ENCODE data around the gene ATP5MC2.
"Not testable (repeated sequence)": the region's sequence is repeated elsewhere in the genome, so short reads cannot be mapped to it uniquely, and the experiment has no call there.

Gene ATP5MC2

GRCh38 chr12:53675701-53676607 is at the start of gene ATP5MC2:
ATP5MC2 (minus strand) TSS chr12:53676083; CDS start chr12:53672614, 3,469 bp downstream.
- DNase-seq (ENCODE audit: low read depth): peak; percentile 94

DNA sequence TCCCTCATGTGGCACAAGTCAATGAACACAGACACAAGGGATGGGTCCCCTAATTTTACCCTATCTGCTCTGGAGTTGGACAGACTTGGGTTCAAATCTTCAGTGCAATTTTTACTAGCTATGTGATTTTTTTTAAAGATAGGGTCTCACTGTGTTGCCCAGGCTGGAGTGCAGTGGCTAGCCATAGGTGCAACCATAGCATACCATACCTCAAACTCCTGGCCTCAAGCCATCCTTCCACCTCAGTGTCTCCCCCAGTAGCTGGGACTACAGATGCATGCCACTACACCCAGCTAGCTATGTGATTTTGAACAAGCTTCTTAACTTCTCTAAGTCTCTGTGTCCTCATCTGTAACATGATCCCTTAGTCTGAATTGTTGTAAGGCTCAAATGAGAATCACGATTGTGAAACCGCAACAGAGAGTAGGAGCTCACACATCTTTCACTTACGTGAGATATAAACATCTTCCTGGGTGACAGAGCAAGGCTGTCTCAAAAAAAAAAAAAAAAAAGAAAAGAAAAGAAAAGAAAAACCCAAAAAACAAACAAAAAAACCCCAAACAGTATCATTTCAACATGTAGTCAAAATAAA is 46.7 kb upstream of the ATP5MC2 start:
- DNase-seq (ENCODE audit: low read depth): no peak

GRCh38 chr12:53720946-53721345 is 45.1 kb upstream of the ATP5MC2 start:
- no peak for DNase-seq (ENCODE audit: low read depth)

- no peak for DNase-seq (ENCODE audit: low read depth)
Measured at GRCh38 chr12:53719649-53720048, 43.8 kb upstream of the ATP5MC2 start.

GRCh38 chr12:53718567-53718966 is 42.7 kb upstream of the ATP5MC2 start:
- not testable (repeated sequence) for DNase-seq (ENCODE audit: low read depth)

GRCh38 chr12:53717319-53717718 is 41.4 kb upstream of the ATP5MC2 start:
- DNase-seq (ENCODE audit: low read depth): no peak

DNA sequence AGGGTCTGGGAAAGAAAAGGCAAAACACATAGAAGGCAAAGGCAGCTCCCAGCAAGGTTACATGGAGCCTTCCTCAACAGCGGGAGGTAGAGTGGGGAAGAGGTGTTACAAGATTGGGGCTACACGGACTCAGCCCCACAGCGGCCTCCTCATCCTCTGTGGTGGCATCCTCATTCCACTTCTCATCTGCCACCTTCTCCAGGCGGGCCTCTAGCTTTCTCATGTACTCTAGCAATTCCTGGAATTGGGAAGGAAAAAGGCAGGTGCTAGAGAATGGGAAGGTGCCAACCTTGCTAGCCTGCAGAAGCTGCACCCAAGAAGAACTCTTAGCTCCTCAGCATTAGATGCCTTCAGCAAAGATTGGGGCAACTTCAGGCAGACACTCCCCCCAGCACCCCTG is 38.1 kb upstream of the ATP5MC2 start:
- DNase-seq (ENCODE audit: low read depth): no peak

- DNase-seq (ENCODE audit: low read depth): no peak
Measured at GRCh38 chr12:53713516-53713915, 37.6 kb upstream of the ATP5MC2 start.

- DNase-seq (ENCODE audit: low read depth): no peak
Measured at GRCh38 chr12:53712059-53712643, 36.3 kb upstream of the ATP5MC2 start.

DNA sequence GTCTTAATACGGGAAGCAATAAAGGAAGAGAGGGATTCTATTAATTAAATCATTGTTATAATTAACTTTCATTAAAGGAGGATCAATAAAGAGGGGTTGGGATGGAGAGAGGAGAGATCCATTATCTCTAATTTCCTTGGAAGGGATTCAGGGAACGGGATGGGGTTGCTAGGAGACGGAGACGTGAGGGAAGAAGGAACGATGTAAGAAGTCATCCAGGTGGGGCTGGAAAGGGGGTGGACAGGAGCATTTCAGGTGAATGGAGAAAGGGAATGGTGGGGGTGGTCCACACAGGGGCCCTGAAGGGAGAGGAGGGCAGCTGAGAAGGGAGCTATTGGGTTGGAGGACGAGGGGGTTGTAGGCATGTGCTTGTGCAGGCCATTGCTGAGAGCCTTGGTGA is 34.2 kb upstream of the ATP5MC2 start:
- DNase-seq (ENCODE audit: low read depth): no peak

DNA sequence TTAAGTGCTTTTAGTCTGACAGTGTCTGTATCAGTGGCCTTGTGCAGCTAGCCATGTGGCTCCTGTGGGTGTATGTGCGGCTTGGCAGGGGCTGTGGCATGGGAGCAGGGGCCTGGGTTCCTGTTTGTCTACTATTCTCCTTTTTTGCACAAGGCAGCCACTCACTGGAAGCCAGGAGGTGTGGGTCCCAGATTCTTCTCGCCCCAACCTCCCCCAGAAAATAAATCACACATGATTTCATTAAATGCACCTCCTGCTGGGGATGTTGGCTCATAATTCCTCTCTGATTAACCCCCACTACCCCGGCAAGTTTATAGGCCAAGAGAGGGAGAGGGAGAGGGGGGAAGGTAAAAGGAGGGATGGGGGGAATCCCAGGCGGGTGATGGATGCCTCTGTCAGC is 33.8 kb upstream of the ATP5MC2 start:
- no peak for DNase-seq (ENCODE audit: low read depth)

- DNase-seq (ENCODE audit: low read depth): no peak
Measured at GRCh38 chr12:53706080-53706479, 30.2 kb upstream of the ATP5MC2 start.

- no peak for DNase-seq (ENCODE audit: low read depth)
Measured at GRCh38 chr12:53703756-53704155, 27.9 kb upstream of the ATP5MC2 start.

DNA sequence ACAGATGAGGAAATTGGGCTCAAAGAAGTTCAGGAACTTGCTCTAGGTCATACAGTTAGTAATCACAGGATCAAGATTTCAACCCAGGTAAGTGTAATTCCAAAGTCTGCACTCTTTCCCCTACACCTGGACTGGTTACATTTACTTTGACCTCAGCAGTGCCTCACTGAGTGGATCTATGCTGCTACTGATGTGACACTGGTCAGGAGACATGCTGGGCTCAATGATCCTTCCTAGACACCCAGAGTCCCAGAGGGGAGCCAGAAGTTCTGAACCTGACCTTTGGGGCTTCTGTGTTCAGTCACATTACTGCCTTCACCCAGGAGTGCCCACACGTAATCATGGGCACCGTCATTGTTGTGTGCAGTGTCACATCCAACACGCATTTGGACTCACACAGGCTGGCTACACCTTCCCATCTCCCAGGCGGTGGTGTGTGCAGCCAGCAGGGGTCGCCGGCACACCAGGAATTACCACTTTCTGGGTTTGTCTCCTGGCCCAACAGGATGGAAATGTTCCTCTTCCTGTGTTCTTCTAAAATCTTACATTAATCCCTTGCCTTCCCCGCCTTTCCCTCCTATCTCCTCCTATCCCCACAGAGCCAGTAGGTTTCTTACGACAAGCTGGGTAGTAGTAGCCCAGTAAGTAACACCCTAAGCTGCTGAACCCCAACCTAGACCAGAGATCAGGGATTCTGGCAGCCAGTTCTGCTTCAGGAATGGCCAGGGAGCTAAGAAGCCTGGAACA is 25.8 kb upstream of the ATP5MC2 start:
- peak; percentile 51 for DNase-seq (ENCODE audit: low read depth)

DNA sequence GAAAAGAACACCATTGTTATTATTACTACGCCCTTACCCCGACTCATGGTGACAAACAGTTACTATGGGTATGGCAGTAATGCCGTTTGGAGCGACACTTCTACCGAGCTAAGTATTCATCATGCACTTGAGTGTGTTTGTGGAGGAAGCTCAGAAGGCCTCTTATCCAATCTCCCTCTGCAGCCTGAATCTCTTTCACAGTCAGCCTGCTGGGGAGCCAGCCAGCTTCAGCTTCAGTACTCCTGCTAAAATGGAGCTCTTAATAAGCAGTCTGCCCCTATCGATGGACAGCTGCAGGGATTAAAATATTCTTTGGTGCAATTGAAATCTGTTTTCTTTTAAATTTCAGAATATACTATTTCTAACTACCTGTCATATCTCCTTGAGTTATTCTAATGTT is 24.7 kb upstream of the ATP5MC2 start:
- DNase-seq (ENCODE audit: low read depth): no peak

DNA sequence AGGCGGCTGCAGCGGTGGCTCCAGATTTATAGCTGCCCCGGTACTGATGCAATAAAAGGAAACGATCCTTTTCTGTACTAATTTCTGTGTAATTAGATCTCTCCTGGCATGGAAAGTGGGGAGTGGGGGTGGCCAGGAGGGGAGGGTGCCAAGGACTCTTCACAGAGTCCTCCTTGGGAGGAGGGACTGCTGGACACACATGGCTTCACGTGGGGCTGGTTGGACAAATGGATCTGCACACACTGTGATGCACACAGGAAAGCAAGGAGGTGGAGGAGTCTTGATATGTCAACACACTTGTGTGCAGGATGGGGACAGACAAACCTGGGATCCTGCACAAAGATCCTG is 23.8 kb upstream of the ATP5MC2 start:
- DNase-seq (ENCODE audit: low read depth): no peak

DNA sequence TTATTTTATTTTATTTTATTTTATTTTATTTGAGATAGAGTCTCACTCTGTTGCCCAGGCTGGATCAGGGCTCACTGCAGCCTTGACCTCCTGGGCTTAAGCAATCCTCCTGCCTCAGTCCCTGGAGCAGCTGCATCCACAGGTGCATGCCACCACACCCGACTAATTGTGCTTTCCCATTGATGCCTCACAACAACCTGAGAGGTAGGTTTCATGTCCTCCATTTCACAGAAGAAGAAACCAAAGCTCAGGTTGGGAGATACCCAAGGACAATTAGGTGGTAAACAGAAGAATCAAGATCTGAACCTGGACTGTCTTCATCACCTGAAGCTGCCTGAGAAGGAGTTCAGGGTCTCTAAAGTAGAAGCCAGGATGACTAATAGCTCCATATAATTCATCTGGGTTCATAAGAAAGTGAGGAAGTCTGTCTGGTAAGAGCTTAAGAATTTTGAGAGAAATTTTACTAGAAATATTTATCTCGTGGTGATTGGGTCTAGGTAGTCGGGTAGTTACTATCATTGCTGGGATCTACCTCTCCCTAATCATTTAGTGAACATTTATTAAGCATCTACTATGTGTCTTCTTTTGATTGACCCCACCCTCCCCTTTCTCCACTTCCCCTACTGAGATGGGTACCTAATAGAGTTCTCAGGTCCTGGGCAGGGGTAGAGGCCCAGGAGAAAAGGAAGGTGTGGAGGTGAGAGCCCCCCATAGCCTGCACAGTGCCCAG is 23.2 kb upstream of the ATP5MC2 start:
- no peak for DNase-seq (ENCODE audit: low read depth)

GRCh38 chr12:53696655-53697331 is 20.9 kb upstream of the ATP5MC2 start:
- DNase-seq (ENCODE audit: low read depth): no peak

DNA sequence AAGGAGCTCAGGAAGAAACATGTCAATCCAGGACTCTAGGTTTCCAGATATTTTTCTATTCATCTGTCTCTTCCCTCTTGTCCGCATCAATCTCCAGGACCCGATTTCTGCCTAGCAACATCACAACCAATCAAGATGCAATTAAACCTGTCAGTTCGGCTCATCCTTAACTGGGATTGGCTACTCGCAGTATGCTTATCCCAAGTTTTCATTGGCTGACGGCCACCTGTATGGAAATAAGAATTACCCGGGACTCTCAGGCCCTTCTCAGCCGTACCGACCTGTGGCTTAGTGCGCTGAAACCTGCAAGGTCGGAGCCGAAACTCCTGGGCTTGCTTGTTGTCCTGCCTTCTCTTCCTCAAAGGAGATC is 20.4 kb upstream of the ATP5MC2 start:
- DNase-seq (ENCODE audit: low read depth): no peak

DNA sequence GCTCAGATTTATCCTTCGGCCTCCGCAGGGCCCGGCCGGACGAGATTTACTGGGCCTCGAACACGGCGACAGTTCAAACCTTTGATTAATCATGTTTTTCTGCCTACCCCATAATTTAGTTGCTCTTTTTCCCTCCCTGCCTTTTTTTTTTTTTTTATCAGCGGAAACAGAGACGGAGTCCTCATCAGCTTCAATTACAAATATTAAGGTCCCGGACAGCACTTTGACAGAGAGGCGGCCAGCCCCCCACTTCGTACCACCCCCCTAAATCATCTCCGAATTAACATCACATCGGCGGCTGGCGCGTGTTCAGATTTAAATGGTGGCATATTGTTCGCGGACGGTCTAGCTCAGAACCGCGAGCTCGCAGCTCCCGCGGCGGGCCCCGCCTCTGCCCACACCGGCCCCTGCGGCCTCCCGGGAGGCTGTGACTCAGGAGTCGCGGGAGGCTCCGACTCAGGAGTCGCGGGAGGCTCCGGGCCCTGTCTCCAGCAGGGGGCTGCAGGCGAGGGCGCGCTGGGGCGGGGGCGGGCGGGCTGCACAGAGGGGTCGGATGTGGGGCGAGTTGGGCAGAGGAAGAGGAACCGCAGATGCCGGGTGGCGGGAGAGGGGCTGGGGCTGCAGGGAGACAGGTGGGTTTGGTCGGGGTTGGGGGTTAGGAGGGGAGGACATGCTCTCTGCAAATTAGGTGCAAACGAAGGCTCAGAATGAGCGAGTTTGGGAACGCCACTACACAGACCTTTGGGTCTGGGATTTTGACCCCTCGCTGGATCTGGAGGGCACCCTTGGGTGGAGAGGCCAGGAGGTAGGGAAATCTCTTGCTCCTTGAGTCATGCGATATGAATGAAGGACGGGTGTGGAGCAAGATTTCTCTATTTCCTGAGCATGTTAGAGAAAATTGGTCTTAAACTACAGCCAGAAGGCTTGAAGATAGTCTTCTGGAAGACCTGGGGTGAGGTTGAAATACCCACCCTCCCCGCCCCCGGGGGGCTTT is 19.6 kb upstream of the ATP5MC2 start:
- no peak for DNase-seq (ENCODE audit: low read depth)

Measured in stimulated activated CD8-positive, alpha-beta memory T cell treated with anti-CD3 and anti-CD28 coated beads, Interleukin-15, amount 100 ng/mL, for 24 hours (primary cell).